Transverse colon (tissue), 3 donors: ENCODE data around the gene RALGAPA2.

Source experiments
- CTCF ChIP-seq, 5 experiments: fragments of 200-600 bp in 3 of 5; fragments of 450-650 bp in 2 of 5; sonication (generic) in 3 of 5; IDR thresholded peaks; 1 replicate in 2 of 5; 2 replicates in 3 of 5; pipeline ENCODE4 v1.5.1; 2016 to 2017; ENCODE audit warnings: antibody characterized with exemption in 5 of 5, inconsistent platforms in 3 of 5, mild to moderate bottlenecking in 2 of 5, moderate library complexity in 1 of 5
- POLR2A ChIP-seq: fragments of 450-650 bp; IDR thresholded peaks from one replicate; pipeline ENCODE4 v1.6.1; 2016; ENCODE audit warnings: antibody characterized with exemption, mild to moderate bottlenecking, moderate library complexity

- no peak for TF ChIP-seq CTCF (IDR thresholded peaks at IDR 0.05)
- TF ChIP-seq POLR2A = no peak
These were observed 18.8 kb upstream of the RALGAPA2 start for GRCh38 chr20:20731000-20731944.
